Epidermal melanocyte (primary cell): ENCODE results near the gene ABTB2.
"Not testable (repeated sequence)": the region's sequence is repeated elsewhere in the genome, so short reads cannot be mapped to it uniquely, and the experiment has no call there.

Experiments used
- DNase-seq: peaks from one replicate; pipeline ENCODE4 v3.0.0; 2011; ENCODE audit warnings: low spot score; ENCODE audit not compliant: insufficient read length

ABTB2 gene

GRCh38 chr11:34242037-34242625, 115.7 kb downstream of the ABTB2 start:
- no peak for DNase-seq

GRCh38 chr11:34240150-34240494, 117.7 kb downstream of the ABTB2 start:
- no peak for DNase-seq

- no peak for DNase-seq
Measured at GRCh38 chr11:34239465-34240149, 118.2 kb downstream of the ABTB2 start.

- DNase-seq, result no peak
Measured at GRCh38 chr11:34238966-34239365, 118.8 kb downstream of the ABTB2 start.

GRCh38 chr11:34238533-34238932, 119.3 kb downstream of the ABTB2 start:
- DNase-seq, result no peak

GRCh38 chr11:34236572-34236971, 121.2 kb downstream of the ABTB2 start:
- no peak for DNase-seq

GRCh38 chr11:34235591-34236071, 122.2 kb downstream of the ABTB2 start:
- no peak for DNase-seq

GRCh38 chr11:34235189-34235588, 122.6 kb downstream of the ABTB2 start:
- DNase-seq, result no peak

GRCh38 chr11:34234086-34234740, 123.6 kb downstream of the ABTB2 start:
- no peak for DNase-seq

GRCh38 chr11:34233215-34233614, 124.6 kb downstream of the ABTB2 start:
- DNase-seq, result no peak

- no peak for DNase-seq
Measured at GRCh38 chr11:34232807-34233206, 125.0 kb downstream of the ABTB2 start.

GRCh38 chr11:34226210-34226609, 131.6 kb downstream of the ABTB2 start:
- DNase-seq, result no peak

GRCh38 chr11:34225091-34225490, 132.7 kb downstream of the ABTB2 start:
- no peak for DNase-seq

GRCh38 chr11:34224434-34224966, 133.3 kb downstream of the ABTB2 start:
- DNase-seq, result no peak

GRCh38 chr11:34223907-34224306, 133.9 kb downstream of the ABTB2 start:
- DNase-seq, result no peak

GRCh38 chr11:34223021-34223813, 134.6 kb downstream of the ABTB2 start:
- DNase-seq, result no peak

GRCh38 chr11:34222030-34222429, 135.8 kb downstream of the ABTB2 start:
- no peak for DNase-seq

- no peak for DNase-seq
Measured at GRCh38 chr11:34219941-34220370, 137.9 kb downstream of the ABTB2 start.

GRCh38 chr11:34219279-34219678, 138.5 kb downstream of the ABTB2 start:
- no peak for DNase-seq

- not testable (repeated sequence) for DNase-seq
Measured at GRCh38 chr11:34218756-34219155, 139.1 kb downstream of the ABTB2 start.

- DNase-seq, result no peak
Measured at GRCh38 chr11:34218067-34218466, 139.7 kb downstream of the ABTB2 start.

- no peak for DNase-seq
Measured at GRCh38 chr11:34216706-34217105, 141.1 kb downstream of the ABTB2 start.
